Endothelial cell of umbilical vein (primary cell): ENCODE measurements around the gene ITIH5. TPM values are rescaled to one million over a fixed set of nuclear protein-coding genes. Genes with fewer than 3 reads are reported as not detected.

Source experiments
- BruUV-seq: library from RNA; stranded (reverse); fragments of 400-500 nt; replicated peaks from 2 replicates; lab custom pipeline; 2021; lab: Mats Ljungman, UMichigan
- CTCF ChIA-PET: fragments of 300-600, 350-600 bp; sonication (Branson Sonifier 250); formaldehyde crosslinking; loops from one replicate; lab custom pipeline; 2021; ENCODE audit warnings: antibody characterized with exemption, inconsistent platforms; lab: Charles Lee
- POLR2A ChIA-PET: fragments of 300-600, 350-600 bp; sonication (Branson Sonifier 250); formaldehyde crosslinking; loops from one replicate; lab custom pipeline; 2021; ENCODE audit warnings: antibody characterized with exemption, inconsistent platforms; lab: Charles Lee
- DNase-seq: peaks from one replicate; pipeline ENCODE4 v3.0.0-alpha.2; 2011; ENCODE audit warnings: low read depth, low spot score
- FAIRE-seq: peaks from 2 replicates; lab custom pipeline; 2011; peaks lifted over from hg19 to GRCh38; lab: Jason Lieb, UNC
- H2AFZ ChIP-seq: 2 replicates; pipeline ENCODE4 v1.6.0; 2012; ENCODE audit warnings: low read depth, low read length, control low read depth, inconsistent platforms
- H3K27ac ChIP-seq: 2 replicates; pipeline ENCODE4 v1.5.1; 2011; ENCODE audit warnings: low read depth, mild to moderate bottlenecking, control low read depth, low read length, moderate library complexity; ENCODE audit not compliant: insufficient read depth
- H3K27me3 ChIP-seq, 2 experiments: 2 replicates each; pipeline versions ENCODE4 v1.6.0 to v1.6.1; 2011; ENCODE audit warnings: low read length in 2 of 2, mixed read lengths in 1 of 2; ENCODE audit not compliant: control insufficient read depth in 2 of 2, insufficient read depth in 2 of 2
- H3K36me3 ChIP-seq, 2 experiments: 2 replicates in 1 of 2; 3 replicates in 1 of 2; pipeline ENCODE4 v1.5.1; 2011; ENCODE audit warnings: low read length in 2 of 2, mild to moderate bottlenecking in 1 of 2, moderate library complexity in 1 of 2; ENCODE audit not compliant: control insufficient read depth in 2 of 2, insufficient read depth in 2 of 2; ENCODE audit errors: extremely low read depth in 1 of 2
- H3K4me1 ChIP-seq: 3 replicates; pipeline ENCODE4 v1.5.1; 2011; ENCODE audit warnings: mild to moderate bottlenecking, low read length; ENCODE audit not compliant: control insufficient read depth, insufficient read depth; ENCODE audit errors: extremely low read depth
- H3K4me2 ChIP-seq: 2 replicates; pipeline ENCODE4 v1.6.1; 2011; ENCODE audit warnings: low read length, control low read depth, mixed read lengths; ENCODE audit not compliant: insufficient read depth
- H3K4me3 ChIP-seq, 3 experiments: fragments of 200-600 bp in 1 of 3; sonication (generic), shearing (Covaris generic) in 1 of 3; replicated peaks in 1 of 3; 2 replicates each; pipeline ENCODE4 v1.5.1; 2011 to 2016; ENCODE audit warnings: control low read depth in 3 of 3, low read length in 3 of 3, mild to moderate bottlenecking in 2 of 3, inconsistent platforms in 1 of 3, low read depth in 1 of 3, moderate library complexity in 1 of 3; ENCODE audit not compliant: insufficient read depth in 1 of 3
- H3K79me2 ChIP-seq: 2 replicates; pipeline ENCODE4 v1.6.0; 2012; ENCODE audit warnings: low read length, inconsistent platforms; ENCODE audit not compliant: control insufficient read depth, insufficient read depth
- H3K9ac ChIP-seq: replicated peaks from 2 replicates; pipeline ENCODE3; 2011; ENCODE audit warnings: low read length, control low read depth; ENCODE audit not compliant: insufficient read depth; ENCODE audit errors: extremely low read depth
- H3K9me1 ChIP-seq: replicated peaks from 3 replicates; pipeline ENCODE4 v1.6.0; 2011; ENCODE audit warnings: mild to moderate bottlenecking, low read length; ENCODE audit not compliant: control insufficient read depth, insufficient read depth; ENCODE audit errors: extremely low read depth
- H3K9me3 ChIP-seq: replicated peaks from 2 replicates; pipeline ENCODE4 v1.5.1; 2012; ENCODE audit warnings: low read length, inconsistent platforms; ENCODE audit not compliant: control insufficient read depth, insufficient read depth
- H4K20me1 ChIP-seq: replicated peaks from 2 replicates; pipeline ENCODE3; 2011; ENCODE audit warnings: mild to moderate bottlenecking, low read length; ENCODE audit not compliant: control insufficient read depth, insufficient read depth; ENCODE audit errors: extremely low read depth
- FOS ChIP-seq: IDR thresholded peaks from 2 replicates; pipeline ENCODE4 v1.6.1; 2011; ENCODE audit warnings: mild to moderate bottlenecking, low read length, moderate library complexity, borderline replicate concordance; ENCODE audit not compliant: insufficient read depth
- POLR2A ChIP-seq: IDR thresholded peaks from 2 replicates; pipeline ENCODE4 v1.6.1; 2012; ENCODE audit warnings: low read depth, mild to moderate bottlenecking, control low read depth, low read length
- dilution Hi-C: fragments of 300-500 bp; cut with MboI; formaldehyde crosslinking; loops from one replicate; pipeline ENCODE4 v1.15.0; 2019; ENCODE audit warnings: low sequenced_read_pairs; ENCODE audit not compliant: extremely low pct_ligation_motif_present
- intact Hi-C: fragments of 100-400 bp; cut with micrococcal nuclease; formaldehyde crosslinking; loops from one replicate; pipeline ENCODE4 v1.10.0; 2022
- polyA plus RNA-seq, 4 experiments: library from polyadenylated mRNA; depleted of rRNA in 3 of 4; stranded (reverse) in 3 of 4; unstranded in 1 of 4; fragments of >200 nt; gene quantifications; 2 replicates each; pipeline versions ENCODE4 v1.2.1 to v1.2.3, GENCODE V29; 2011 to 2012; ENCODE audit warnings: missing spikeins in 1 of 4
- total RNA-seq: library from RNA; stranded (reverse); gene quantifications from 2 replicates; pipeline ENCODE4 v1.2.3, GENCODE V29; 2021
- TF ChIP-seq, protein P1 (sequence below), 2 donors: IDR thresholded peaks; 1 replicate in 1 of 2; 2 replicates in 1 of 2; pipeline ENCODE4 v1.5.1; 2011; ENCODE audit warnings: low read length in 2 of 2, mild to moderate bottlenecking in 2 of 2, moderate library complexity in 2 of 2, control low read depth in 1 of 2, inconsistent platforms in 1 of 2, low read depth in 1 of 2; ENCODE audit not compliant: insufficient read depth in 1 of 2; ENCODE audit errors: extremely low read depth in 1 of 2

The ITIH5 gene
- total and polyA plus RNA-seq, 2 donors (not counting 3 experiments of a cell fraction or from before 2014, with no cell fraction given), result not detected

DNA sequence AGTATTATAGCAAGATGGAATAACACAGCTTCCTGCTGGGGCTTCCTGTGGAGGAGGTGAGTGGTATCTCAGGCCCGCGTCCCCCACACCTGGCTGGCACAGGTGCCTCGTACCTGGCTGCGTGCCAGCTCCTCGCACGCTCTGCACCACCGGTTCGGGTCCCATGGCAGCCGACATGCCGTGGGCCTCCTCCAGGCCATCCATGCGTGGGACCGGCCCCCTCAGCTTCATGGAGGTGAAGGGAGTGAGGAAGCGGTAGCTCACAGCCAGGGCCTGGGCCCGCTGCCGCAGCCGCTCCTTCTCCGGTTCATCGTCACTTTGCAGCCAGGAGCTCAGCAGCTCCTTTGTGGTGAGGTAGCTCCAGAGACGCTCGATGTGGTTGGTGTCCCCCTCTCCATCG, 90.4 kb downstream of the ITIH5 start:
- Histone ChIP-seq H3K79me2 (no peaks in the 10 kb centered on the region), H3K27ac (no peak overlapping the region), H3K27me3 (no peaks in the 10 kb centered on the region), H4K20me1 (no peaks in the 10 kb centered on the region), H3K4me1 (no peaks in the 10 kb centered on the region), H3K4me2 (no peak overlapping the region), H3K9me1 (no peaks in the 10 kb centered on the region), H3K36me3 (no peaks in the 10 kb centered on the region), H3K9me3 (no peaks in the 10 kb centered on the region), H3K9ac (no peak overlapping the region), H3K4me3 (no peak overlapping the region), H2AFZ (no peak overlapping the region)
- dilution Hi-C loops, result no loop called here
- BruUV-seq, result no TSS peak
- intact Hi-C loops, result no loop called here
- DNase-seq, result no peak
- POLR2A ChIA-PET, result no interaction called here
- CTCF ChIA-PET, result no interaction called here
- TF ChIP-seq, protein P1, sequence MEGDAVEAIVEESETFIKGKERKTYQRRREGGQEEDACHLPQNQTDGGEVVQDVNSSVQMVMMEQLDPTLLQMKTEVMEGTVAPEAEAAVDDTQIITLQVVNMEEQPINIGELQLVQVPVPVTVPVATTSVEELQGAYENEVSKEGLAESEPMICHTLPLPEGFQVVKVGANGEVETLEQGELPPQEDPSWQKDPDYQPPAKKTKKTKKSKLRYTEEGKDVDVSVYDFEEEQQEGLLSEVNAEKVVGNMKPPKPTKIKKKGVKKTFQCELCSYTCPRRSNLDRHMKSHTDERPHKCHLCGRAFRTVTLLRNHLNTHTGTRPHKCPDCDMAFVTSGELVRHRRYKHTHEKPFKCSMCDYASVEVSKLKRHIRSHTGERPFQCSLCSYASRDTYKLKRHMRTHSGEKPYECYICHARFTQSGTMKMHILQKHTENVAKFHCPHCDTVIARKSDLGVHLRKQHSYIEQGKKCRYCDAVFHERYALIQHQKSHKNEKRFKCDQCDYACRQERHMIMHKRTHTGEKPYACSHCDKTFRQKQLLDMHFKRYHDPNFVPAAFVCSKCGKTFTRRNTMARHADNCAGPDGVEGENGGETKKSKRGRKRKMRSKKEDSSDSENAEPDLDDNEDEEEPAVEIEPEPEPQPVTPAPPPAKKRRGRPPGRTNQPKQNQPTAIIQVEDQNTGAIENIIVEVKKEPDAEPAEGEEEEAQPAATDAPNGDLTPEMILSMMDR (IDR thresholded peaks at IDR 0.05; ENCODE audit: extremely low read depth in 1 of 2, insufficient read depth in 1 of 2, low read depth in 1 of 2, low read length in 2 of 2), result no peak
- no peak for TF ChIP-seq FOS
- no peak for FAIRE-seq

DNA sequence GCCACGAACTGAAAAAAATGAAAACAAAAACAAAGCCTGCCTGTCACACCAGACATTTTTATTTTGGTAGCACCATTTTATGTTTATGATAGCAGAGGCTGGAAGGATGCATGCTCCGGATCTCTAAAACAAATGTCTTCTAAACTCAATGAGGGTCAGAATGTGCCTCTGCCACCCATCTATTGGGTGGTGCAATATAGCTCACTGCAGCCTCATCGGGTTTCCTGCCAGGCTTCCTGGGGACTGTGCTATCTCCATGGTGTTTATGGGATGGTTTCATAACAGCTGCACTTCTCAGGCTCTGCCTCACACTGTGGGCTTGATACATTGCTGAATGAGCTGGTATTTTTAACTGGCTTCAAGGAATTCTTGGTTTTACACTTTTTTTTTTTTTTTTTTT, 94.4 kb downstream of the ITIH5 start:
- H3K27ac ChIP-seq, result no peak overlapping the region
- POLR2A ChIA-PET, result no interaction called here
- no peaks in the 10 kb centered on the region for H3K79me2 ChIP-seq
- no peaks in the 10 kb centered on the region for H3K36me3 ChIP-seq
- intact Hi-C loops, result no loop called here
- no TSS peak for BruUV-seq
- no peak overlapping the region for H2AFZ ChIP-seq
- H3K9ac ChIP-seq, result no peak overlapping the region
- dilution Hi-C loops, result no loop called here
- H3K27me3 ChIP-seq, result no peaks in the 10 kb centered on the region
- H3K9me1 ChIP-seq, result no peaks in the 10 kb centered on the region
- CTCF ChIA-PET, result interaction anchor here (0.6 to 0.7 kb wide), 2 partner anchors 115 to 1758 kb away, joined by 3 read pairs; no protein-coding TSS in a partner anchor
- TF ChIP-seq, protein P1 (IDR thresholded peaks at IDR 0.05; ENCODE audit: extremely low read depth in 1 of 2, insufficient read depth in 1 of 2, low read depth in 1 of 2, low read length in 2 of 2), result no peak
- no peak for TF ChIP-seq POLR2A
- no peaks in the 10 kb centered on the region for H4K20me1 ChIP-seq
- no peak for DNase-seq
- no peak overlapping the region for H3K4me3 ChIP-seq
- no peak overlapping the region for H3K4me2 ChIP-seq
- no peaks in the 10 kb centered on the region for H3K9me3 ChIP-seq
- no peak for FAIRE-seq
- H3K4me1 ChIP-seq, result no peaks in the 10 kb centered on the region
